HepG2 (cell line): ENCODE data around the gene NOP9. TPM values are rescaled to one million over a fixed set of nuclear protein-coding genes. Genes with fewer than 3 reads are reported as not detected.

Experiments
- AKAP8 ChIP-seq: sonication (generic); formaldehyde crosslinking; IDR thresholded peaks from 2 replicates; pipeline ENCODE4 v1.5.1; 2020; ENCODE audit warnings: mild to moderate bottlenecking, missing genetic modification reagents
- ARHGAP35 ChIP-seq: sonication (generic); formaldehyde crosslinking; IDR thresholded peaks from 2 replicates; pipeline ENCODE4 v1.9.0; 2022; ENCODE audit warnings: mild to moderate bottlenecking, inconsistent platforms, moderate library complexity, missing genetic modification reagents, borderline replicate concordance
- DBP ChIP-seq: sonication (generic); formaldehyde crosslinking; IDR thresholded peaks from 2 replicates; pipeline ENCODE4 v1.4.0; 2020; ENCODE audit warnings: missing genetic modification reagents; ENCODE audit errors: not compliant biosample characterization
- GMEB2 ChIP-seq: IDR thresholded peaks from 2 replicates; pipeline ENCODE4 v1.6.1; 2016; ENCODE audit warnings: missing biosample characterization, missing genetic modification reagents, low read depth
- LCORL ChIP-seq, 2 experiments: fragments of 450-650 bp in 1 of 2; sonication (generic) in 1 of 2; formaldehyde crosslinking in 1 of 2; IDR thresholded peaks; 2 replicates each; pipeline versions ENCODE4 v1.5.0 to v1.6.1; 2017 to 2020; ENCODE audit warnings: antibody characterized with exemption in 1 of 2, missing genetic modification reagents in 1 of 2
- MIER3 ChIP-seq: IDR thresholded peaks from 2 replicates; pipeline ENCODE4 v1.6.1; 2016; ENCODE audit warnings: missing compliant biosample characterization, borderline replicate concordance
- MLLT10 ChIP-seq: sonication (generic); formaldehyde crosslinking; IDR thresholded peaks from 2 replicates; pipeline ENCODE4 v1.4.0; 2020; ENCODE audit warnings: missing genetic modification reagents
- MYNN ChIP-seq: sonication (generic); formaldehyde crosslinking; IDR thresholded peaks from 2 replicates; pipeline ENCODE4 v1.4.0; 2020; ENCODE audit warnings: mild to moderate bottlenecking, low read depth, missing genetic modification reagents
- NFATC3 ChIP-seq: sonication (generic); formaldehyde crosslinking; IDR thresholded peaks from 2 replicates; pipeline ENCODE4 v1.5.1; 2020; ENCODE audit warnings: mild to moderate bottlenecking, missing genetic modification reagents
- NFRKB ChIP-seq: fragments of 450-650 bp; IDR thresholded peaks from 2 replicates; pipeline ENCODE4 v1.6.1; 2017
- NFYB ChIP-seq: sonication (generic); formaldehyde crosslinking; IDR thresholded peaks from 2 replicates; pipeline ENCODE4 v1.4.0; 2020; ENCODE audit warnings: missing genetic modification reagents
- NR2F1 ChIP-seq, 2 experiments: fragments of 450-650 bp in 1 of 2; formaldehyde crosslinking in 1 of 2; IDR thresholded peaks; 2 replicates each; pipeline versions ENCODE4 v1.5.0 to v1.6.1; 2016 to 2020; ENCODE audit warnings: mild to moderate bottlenecking in 1 of 2, missing compliant biosample characterization in 1 of 2, missing genetic modification reagents in 1 of 2, moderate library complexity in 1 of 2
- PBX3 ChIP-seq: sonication (generic); formaldehyde crosslinking; IDR thresholded peaks from 2 replicates; pipeline ENCODE4 v1.8.1; 2023; ENCODE audit warnings: missing genetic modification reagents, inconsistent platforms, borderline replicate concordance
- RBM22 ChIP-seq: fragments of 200-400 bp; formaldehyde crosslinking; optimal IDR thresholded peaks from 2 replicates; pipeline ENCODE3; 2017; ENCODE audit warnings: mild to moderate bottlenecking, low read length, moderate library complexity
- RCOR2 ChIP-seq: IDR thresholded peaks from 2 replicates; pipeline ENCODE4 v1.6.1; 2016; ENCODE audit warnings: missing biosample characterization, missing genetic modification reagents
- RFX3 ChIP-seq: IDR thresholded peaks from 2 replicates; pipeline ENCODE4 v1.6.1; 2016; ENCODE audit warnings: missing biosample characterization, missing genetic modification reagents
- RNF2 ChIP-seq: fragments of 450-650 bp; conservative IDR thresholded peaks from 2 replicates; pipeline ENCODE4 v1.6.1; 2016; ENCODE audit warnings: low read depth
- RXRA ChIP-seq: sonication (generic); formaldehyde crosslinking; IDR thresholded peaks from 2 replicates; pipeline ENCODE4 v1.5.1; 2020; ENCODE audit warnings: missing genetic modification reagents
- SPEN ChIP-seq: sonication (generic); formaldehyde crosslinking; IDR thresholded peaks from 2 replicates; pipeline ENCODE4 v1.5.1; 2020; ENCODE audit warnings: low read depth, mild to moderate bottlenecking, missing genetic modification reagents
- TAF1 ChIP-seq: sonication (generic); formaldehyde crosslinking; IDR thresholded peaks from 2 replicates; pipeline ENCODE4 v1.4.0; 2020; ENCODE audit warnings: missing genetic modification reagents
- TCF7L2 ChIP-seq: IDR thresholded peaks from 2 replicates; pipeline ENCODE4 v1.6.1; 2011; ENCODE audit warnings: mild to moderate bottlenecking, low read depth, low read length, moderate library complexity
- ZFP36 ChIP-seq: fragments of 150-350 bp; IDR thresholded peaks from 2 replicates; pipeline ENCODE4 v1.6.1; 2018; ENCODE audit warnings: borderline replicate concordance, low read length, low read depth; ENCODE audit not compliant: partially characterized antibody
- ZFP62 ChIP-seq: sonication (generic); formaldehyde crosslinking; IDR thresholded peaks from 2 replicates; pipeline ENCODE4 v1.4.0; 2020; ENCODE audit warnings: missing genetic modification reagents
- ZFX ChIP-seq: sonication (generic); formaldehyde crosslinking; IDR thresholded peaks from 2 replicates; pipeline ENCODE4 v1.4.0; 2020; ENCODE audit warnings: mild to moderate bottlenecking, low read depth, missing genetic modification reagents, moderate library complexity
- ZNF549 ChIP-seq: sonication (generic); formaldehyde crosslinking; IDR thresholded peaks from 2 replicates; pipeline ENCODE4 v1.5.0; 2020; ENCODE audit warnings: missing genetic modification reagents
- ZNF619 ChIP-seq: sonication (generic); formaldehyde crosslinking; IDR thresholded peaks from 2 replicates; pipeline ENCODE4 v1.4.0; 2020; ENCODE audit warnings: mild to moderate bottlenecking, missing genetic modification reagents
- ZNF800 ChIP-seq: sonication (generic); formaldehyde crosslinking; IDR thresholded peaks from 2 replicates; pipeline ENCODE4 v1.4.0; 2020; ENCODE audit warnings: missing genetic modification reagents
- polyA plus RNA-seq, 8 experiments: library from polyadenylated mRNA; depleted of rRNA in 3 of 8; stranded (reverse) in 7 of 8; unstranded in 1 of 8; fragments of >200 nt; fragmentation: Illumina TruSeq in 4 of 8; extraction: Trizol in 4 of 8; gene quantifications; 2 replicates each; pipeline versions ENCODE4 v1.2.1 to v1.2.3, GENCODE V29; 2011 to 2016; ENCODE audit warnings: low read depth in 4 of 8, missing spikeins in 1 of 8, mixed read lengths in 1 of 8; ENCODE audit not compliant: insufficient read depth in 1 of 8
- total RNA-seq, 5 experiments: library from RNA; depleted of rRNA; stranded (reverse); fragments of >200 nt; fragmentation: Illumina TruSeq; extraction: Trizol; gene quantifications; 2 replicates each; pipeline ENCODE4 v1.2.3, GENCODE V29; 2016; ENCODE audit warnings: low read depth in 1 of 5

The NOP9 gene
- total and polyA plus RNA-seq, 2 of the 13 experiments (the other 11 are each of a cell fraction or from before 2014, with no cell fraction given) = 24.5 to 61.6 TPM

- TF ChIP-seq PBX3 (CRISPR knock-in tag) = no peak
- peak; percentile 97 for TF ChIP-seq ARHGAP35 (CRISPR knock-in tag)
- no peak for TF ChIP-seq ZFP36
- TF ChIP-seq ZFP62 (CRISPR knock-in tag) = no peak
- TF ChIP-seq RXRA = peak; percentile 44
- no peak for TF ChIP-seq RFX3 (CRISPR knock-in tag)
- TF ChIP-seq NR2F1 (CRISPR knock-in tag; IDR thresholded peaks at IDR 0.05) = no peak
- peak; percentile 81 for TF ChIP-seq AKAP8 (CRISPR knock-in tag)
- TF ChIP-seq RCOR2 (CRISPR knock-in tag) = no peak
- TF ChIP-seq NFYB (CRISPR knock-in tag) = no peak
- peak; percentile 89 for TF ChIP-seq SPEN
- peak; percentile 58 for TF ChIP-seq TAF1 (CRISPR knock-in tag)
- TF ChIP-seq TCF7L2 = no peak
- TF ChIP-seq MIER3 (CRISPR knock-in tag) = peak; percentile 48; the same call in 1 of the 2 replicates
- peak; percentile 99 for TF ChIP-seq NFATC3 (CRISPR knock-in tag)
- peak; percentile 98 for TF ChIP-seq RNF2
- no peak for TF ChIP-seq ZNF549 (CRISPR knock-in tag)
- TF ChIP-seq GMEB2 (CRISPR knock-in tag) = no peak
- no peak for TF ChIP-seq DBP (CRISPR knock-in tag)
- no peak for TF ChIP-seq NFRKB
- no peak for TF ChIP-seq LCORL (IDR thresholded peaks at IDR 0.05)
- peak; percentile 91 for TF ChIP-seq LCORL (CRISPR knock-in tag; IDR thresholded peaks at IDR 0.05)
- peak; percentile 95; the same call in 1 of the 2 replicates for TF ChIP-seq ZNF619 (CRISPR knock-in tag)
- no peak; the same call in none of the 2 replicates for TF ChIP-seq MYNN
- no peak for TF ChIP-seq RBM22
- no peak; the same call in 1 of the 2 replicates for TF ChIP-seq ZNF800
- TF ChIP-seq ZFX (CRISPR knock-in tag) = peak; percentile 89
- no peak for TF ChIP-seq MLLT10 (CRISPR knock-in tag)
Observed at GRCh38 chr14:24332268-24332993, 32.8 kb downstream of the NOP9 start (continued).
